ENCODE results near the gene GUCA2B.

Gene GUCA2B

DNA sequence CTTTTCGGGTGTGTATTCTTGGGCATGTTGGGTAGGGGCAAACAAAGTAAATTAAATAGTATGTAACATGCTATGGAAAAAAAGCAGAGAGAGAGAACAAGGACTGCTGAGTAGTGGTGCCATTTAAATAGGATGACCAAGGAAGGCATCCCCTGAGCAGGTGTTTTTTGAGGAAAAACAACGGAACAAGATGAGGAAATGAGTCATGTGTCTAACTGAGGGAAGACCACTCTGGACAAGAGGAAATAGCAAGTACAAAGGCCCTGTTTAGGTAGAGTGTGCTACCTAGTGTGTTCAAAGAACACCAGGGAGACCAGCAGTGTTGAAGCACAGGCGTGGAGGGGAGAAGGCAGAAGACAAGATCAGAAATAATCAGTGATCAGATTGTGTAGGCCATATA, 31.4 kb downstream of the GUCA2B start:
- H3K4me3 ChIP-seq (ENCODE audit: low read depth, low read length): no peak overlapping the region

DNA sequence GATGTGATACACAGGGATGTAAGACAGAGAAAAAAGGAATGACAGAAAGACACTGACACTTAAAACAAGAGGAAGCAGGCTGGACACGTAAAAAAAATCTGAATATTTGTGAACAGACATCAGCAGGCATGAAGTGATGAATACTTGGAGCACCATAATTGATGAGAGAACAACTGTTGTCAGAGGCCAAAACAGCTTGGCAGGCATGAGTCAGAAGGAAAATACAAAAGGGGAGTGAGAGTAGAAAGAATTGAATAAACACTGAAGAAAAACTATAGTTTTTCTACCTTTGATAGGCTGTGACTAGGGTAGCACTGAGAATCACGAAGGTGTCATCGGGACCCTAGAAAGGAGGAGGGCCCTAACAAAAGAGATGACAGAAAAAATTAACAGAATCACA, 32.9 kb downstream of the GUCA2B start:
- H3K4me3 ChIP-seq (ENCODE audit: low read depth, low read length): no peak overlapping the region

DNA sequence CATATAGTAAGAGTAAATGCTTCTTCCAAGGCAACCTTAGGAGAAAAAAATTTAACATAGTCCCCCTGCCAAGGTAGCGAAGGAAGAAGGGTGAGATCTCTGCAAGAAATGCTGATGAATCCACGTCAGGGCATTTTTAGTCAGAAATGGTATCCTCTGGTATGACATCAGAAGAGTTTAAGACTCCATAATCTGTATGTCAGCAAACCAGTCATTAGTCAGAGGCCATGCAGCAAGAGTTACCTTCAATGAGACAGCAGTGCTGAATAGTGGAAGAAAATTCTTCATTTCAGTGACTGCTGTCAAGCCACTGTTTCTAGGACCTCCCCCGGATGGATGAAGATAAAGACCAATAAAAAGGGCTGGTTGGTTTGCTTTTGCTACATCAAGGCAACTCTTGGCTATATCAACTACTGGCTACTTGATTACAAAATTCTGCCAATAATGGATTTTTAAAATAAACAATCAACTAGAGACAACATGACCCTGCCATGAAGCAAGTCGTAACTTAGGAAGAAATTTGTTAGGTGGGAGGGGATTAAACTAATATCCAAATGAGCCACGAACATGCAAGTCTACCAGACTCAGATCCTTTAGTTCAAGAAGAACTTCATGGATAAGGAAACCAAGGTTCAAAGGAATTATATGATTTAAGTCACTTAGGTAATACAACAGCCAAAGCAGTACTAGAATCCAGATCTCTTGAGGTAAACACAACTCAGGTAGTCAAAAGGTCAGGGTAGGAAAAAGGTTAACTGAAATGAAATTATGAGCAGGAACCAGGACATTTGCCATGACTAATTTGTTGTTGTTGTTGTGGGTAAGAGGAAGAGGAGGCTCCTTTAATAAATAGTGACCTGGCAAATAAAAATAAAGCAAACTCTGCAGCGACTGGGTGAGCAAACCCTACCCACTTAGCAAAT, 37.0 kb downstream of the GUCA2B start:
- no peak overlapping the region for H3K4me3 ChIP-seq (ENCODE audit: low read depth, low read length)

DNA sequence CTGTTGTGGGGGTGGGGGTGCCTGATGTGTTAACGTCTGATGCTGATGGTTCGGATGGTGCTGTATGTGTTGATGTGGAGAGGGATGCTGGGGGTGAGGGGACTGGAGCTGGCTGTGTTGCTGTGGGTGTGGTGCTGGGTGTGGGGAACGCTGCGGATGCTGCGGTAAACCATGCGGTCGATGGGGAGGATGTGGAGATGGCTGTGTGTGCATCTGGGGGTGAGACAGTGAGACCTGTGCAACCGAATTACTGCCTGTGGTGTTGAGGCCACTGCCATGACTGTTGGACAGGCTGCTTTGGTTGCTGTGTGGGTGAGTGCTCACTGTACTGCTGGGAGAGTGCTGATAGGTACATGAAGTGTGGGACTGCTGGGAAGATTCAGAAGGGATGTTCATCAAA, 38.1 kb downstream of the GUCA2B start:
- no peak overlapping the region for H3K4me3 ChIP-seq (ENCODE audit: low read depth, low read length)

DNA sequence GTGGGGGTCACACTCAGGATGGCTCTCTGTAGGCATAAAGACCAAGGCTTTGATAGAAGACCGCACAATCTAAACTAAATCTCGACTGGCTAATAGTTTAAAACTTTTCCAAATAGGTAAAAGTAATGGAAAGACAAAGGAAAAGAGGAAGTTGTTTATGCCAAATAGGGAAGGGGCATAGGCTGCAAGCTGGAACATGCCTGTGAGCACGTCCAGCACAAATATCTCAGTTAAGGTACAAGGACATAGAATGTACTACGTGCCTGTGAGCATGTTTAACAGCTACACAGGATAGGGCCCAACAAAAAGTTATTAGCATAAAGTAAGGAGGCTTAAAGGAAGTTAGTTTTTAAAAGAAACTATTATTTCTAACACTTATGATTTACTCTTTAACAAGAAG, 38.9 kb downstream of the GUCA2B start:
- no peak overlapping the region for H3K4me3 ChIP-seq (ENCODE audit: low read depth, low read length)

DNA sequence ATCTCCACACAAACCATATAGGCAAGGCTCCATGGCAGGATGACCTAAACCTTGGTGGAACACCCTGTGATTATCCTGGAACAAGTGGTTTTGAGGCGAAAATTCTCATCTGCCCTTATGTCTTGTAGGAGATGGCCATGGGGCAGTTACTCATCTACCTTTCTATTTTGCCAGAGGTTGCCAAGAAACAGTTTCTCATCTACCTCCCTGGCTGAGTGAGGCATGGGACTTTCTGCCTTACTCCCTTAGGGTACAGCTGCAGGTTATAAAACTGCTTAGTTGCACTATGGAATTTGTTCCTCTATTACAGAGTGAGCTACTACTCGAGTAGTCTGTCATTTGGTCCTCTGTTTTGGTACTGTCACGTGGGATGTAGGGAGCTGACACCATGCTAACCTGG, 42.6 kb downstream of the GUCA2B start:
- no peak overlapping the region for H3K4me3 ChIP-seq (ENCODE audit: low read depth, low read length)

DNA sequence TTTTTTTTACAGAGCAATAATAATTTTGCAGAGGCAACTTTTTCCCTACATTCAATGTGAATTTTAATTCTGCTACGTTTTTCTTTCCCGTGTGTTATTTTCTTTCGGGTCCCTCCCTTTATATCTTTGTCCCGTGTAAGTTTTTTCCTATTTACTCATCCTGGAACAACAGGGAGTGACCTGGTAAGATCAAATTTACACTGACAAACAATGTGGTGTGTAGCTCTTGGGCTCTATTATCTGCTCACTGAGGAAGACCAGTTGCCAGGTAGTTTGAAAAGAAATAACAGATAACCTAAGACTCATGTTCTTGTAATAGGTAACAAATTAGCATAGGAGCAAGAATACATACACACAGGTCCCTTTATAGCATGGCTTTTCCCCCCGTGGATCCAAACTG, 45.0 kb downstream of the GUCA2B start:
- no peak overlapping the region for H3K4me3 ChIP-seq (ENCODE audit: low read depth, low read length)

DNA sequence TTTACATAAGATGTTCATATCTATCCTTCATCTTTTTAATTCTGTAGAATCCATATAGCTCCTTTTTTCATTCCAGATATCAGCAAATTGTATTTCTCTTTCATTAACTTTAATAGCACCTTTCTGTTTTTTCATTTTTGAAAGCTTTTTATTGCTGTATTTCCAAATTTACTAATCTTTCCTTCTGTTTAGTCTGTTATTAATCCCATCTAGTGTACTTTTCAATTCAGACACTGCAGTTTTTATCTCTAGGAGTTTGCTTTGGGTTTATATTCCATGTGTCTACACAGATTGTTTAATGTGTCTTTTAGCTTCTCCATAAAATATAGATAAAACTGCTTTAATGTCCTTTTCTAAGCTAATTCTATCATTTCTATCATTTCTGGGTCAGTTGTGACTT, 48.8 kb downstream of the GUCA2B start:
- no peak overlapping the region for H3K4me3 ChIP-seq (ENCODE audit: low read depth, low read length)
